ENCODE measurements around the gene SART1. TPM values are rescaled to one million over a fixed set of nuclear protein-coding genes. Genes with fewer than 3 reads are reported as not detected.

Gene SART1
- total RNA-seq, 1 donor: 22.4 TPM

- peaks cover 43% of the 10 kb centered on the region for H3K36me3 ChIP-seq (ENCODE audit: insufficient read depth, low read length)
- H3K4me1 ChIP-seq (ENCODE audit: insufficient read depth, low read length): no peaks in the 10 kb centered on the region
- H3K79me2 ChIP-seq (ENCODE audit: insufficient read depth, low read length): no peaks in the 10 kb centered on the region
- H3K4me2 ChIP-seq (ENCODE audit: insufficient read depth, low read length): no peak overlapping the region
- H2AFZ ChIP-seq (ENCODE audit: low read length): no peak overlapping the region
- H3K4me3 ChIP-seq (ENCODE audit: insufficient read depth, low read length): no peak overlapping the region
- peak; percentile 18 for DNase-seq (ENCODE audit: insufficient read length, low spot score, missing footprints)
- TF ChIP-seq CTCF (IDR thresholded peaks at IDR 0.05; ENCODE audit: extremely low read depth, low read depth, low read length): no peak
- H3K9me3 ChIP-seq (ENCODE audit: low read depth, low read length): no peaks in the 10 kb centered on the region
- no peak overlapping the region for H3K27ac ChIP-seq (ENCODE audit: low read depth, low read length)
- no peaks in the 10 kb centered on the region for H4K20me1 ChIP-seq (ENCODE audit: insufficient read depth, low read length)
- no peaks in the 10 kb centered on the region for H3K27me3 ChIP-seq (ENCODE audit: insufficient read depth, low read length)
Measured at GRCh38 chr11:65979261-65979759, 17.8 kb downstream of the SART1 start.

- H3K79me2 ChIP-seq (ENCODE audit: insufficient read depth, low read length): no peaks in the 10 kb centered on the region
- TF ChIP-seq CTCF (IDR thresholded peaks at IDR 0.05; ENCODE audit: extremely low read depth, low read depth, low read length): no peak
- no peaks in the 10 kb centered on the region for H3K4me1 ChIP-seq (ENCODE audit: insufficient read depth, low read length)
- H3K27me3 ChIP-seq (ENCODE audit: insufficient read depth, low read length): no peaks in the 10 kb centered on the region
- no peak overlapping the region for H3K4me2 ChIP-seq (ENCODE audit: insufficient read depth, low read length)
- no peak overlapping the region for H3K4me3 ChIP-seq (ENCODE audit: insufficient read depth, low read length)
- H2AFZ ChIP-seq (ENCODE audit: low read length): no peak overlapping the region
- no peak overlapping the region for H3K27ac ChIP-seq (ENCODE audit: low read depth, low read length)
- no peaks in the 10 kb centered on the region for H3K9me3 ChIP-seq (ENCODE audit: low read depth, low read length)
- DNase-seq (ENCODE audit: insufficient read length, low spot score, missing footprints): peak; percentile 59
- H4K20me1 ChIP-seq (ENCODE audit: insufficient read depth, low read length): no peaks in the 10 kb centered on the region
- H3K36me3 ChIP-seq (ENCODE audit: insufficient read depth, low read length): peaks cover 35% of the 10 kb centered on the region
Measured at GRCh38 chr11:65981101-65981740, 19.7 kb downstream of the SART1 start.

DNA sequence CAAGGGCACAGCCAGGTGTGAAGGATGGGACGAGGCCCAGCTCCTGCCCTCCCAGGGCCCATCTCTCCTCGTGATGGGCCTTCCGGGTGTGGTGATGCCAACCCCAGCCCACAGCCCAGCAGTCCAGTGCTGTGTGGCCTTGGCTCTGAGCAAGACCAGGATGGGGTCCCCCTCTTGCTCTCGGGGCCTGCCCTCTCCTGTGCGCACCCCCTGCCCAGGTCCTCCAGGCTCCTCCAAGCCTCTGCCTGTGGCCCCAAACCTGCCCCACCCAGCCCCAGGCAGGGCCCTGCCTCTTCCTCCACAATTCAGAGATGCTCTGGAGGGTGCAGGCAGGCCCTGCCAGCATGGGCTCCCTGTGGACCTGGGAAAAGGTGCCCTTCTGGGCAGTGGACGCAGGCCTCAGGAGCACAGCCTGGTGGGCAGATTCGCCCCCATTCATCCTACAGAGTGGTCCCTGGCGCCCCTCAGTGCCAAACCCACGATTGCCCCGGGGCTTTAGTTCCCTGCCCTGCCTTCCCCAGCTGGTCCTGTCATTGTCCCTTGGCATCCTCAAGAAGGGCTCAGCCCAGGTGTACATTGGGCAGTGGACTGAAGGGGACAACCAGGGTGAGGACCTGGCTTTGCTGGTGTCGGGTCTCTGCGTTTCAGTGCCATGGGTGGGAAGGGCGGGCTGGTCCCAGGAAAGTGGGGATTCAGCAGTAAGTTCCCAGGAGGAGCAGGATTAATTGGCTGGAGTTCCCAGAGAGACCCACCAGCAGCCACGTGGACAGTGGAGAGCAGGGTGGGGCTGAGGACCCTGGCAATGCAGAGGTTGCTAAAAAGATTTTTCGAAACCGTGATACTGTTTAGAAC lies 20.7 kb downstream of the SART1 start:
- H3K4me3 ChIP-seq (ENCODE audit: insufficient read depth, low read length): no peak overlapping the region
- H3K27ac ChIP-seq (ENCODE audit: low read depth, low read length): no peak overlapping the region
- H3K4me1 ChIP-seq (ENCODE audit: insufficient read depth, low read length): no peaks in the 10 kb centered on the region
- H3K27me3 ChIP-seq (ENCODE audit: insufficient read depth, low read length): no peaks in the 10 kb centered on the region
- no peak for TF ChIP-seq CTCF (IDR thresholded peaks at IDR 0.05; ENCODE audit: extremely low read depth, low read depth, low read length)
- no peaks in the 10 kb centered on the region for H3K9me3 ChIP-seq (ENCODE audit: low read depth, low read length)
- H2AFZ ChIP-seq (ENCODE audit: low read length): no peak overlapping the region
- no peaks in the 10 kb centered on the region for H3K79me2 ChIP-seq (ENCODE audit: insufficient read depth, low read length)
- no peaks in the 10 kb centered on the region for H4K20me1 ChIP-seq (ENCODE audit: insufficient read depth, low read length)
- H3K4me2 ChIP-seq (ENCODE audit: insufficient read depth, low read length): no peak overlapping the region
- peaks cover 25% of the 10 kb centered on the region for H3K36me3 ChIP-seq (ENCODE audit: insufficient read depth, low read length)
- peak; percentile 54 for DNase-seq (ENCODE audit: insufficient read length, low spot score, missing footprints)
